ENCODE results near the gene CLIC5.

The CLIC5 gene

DNA sequence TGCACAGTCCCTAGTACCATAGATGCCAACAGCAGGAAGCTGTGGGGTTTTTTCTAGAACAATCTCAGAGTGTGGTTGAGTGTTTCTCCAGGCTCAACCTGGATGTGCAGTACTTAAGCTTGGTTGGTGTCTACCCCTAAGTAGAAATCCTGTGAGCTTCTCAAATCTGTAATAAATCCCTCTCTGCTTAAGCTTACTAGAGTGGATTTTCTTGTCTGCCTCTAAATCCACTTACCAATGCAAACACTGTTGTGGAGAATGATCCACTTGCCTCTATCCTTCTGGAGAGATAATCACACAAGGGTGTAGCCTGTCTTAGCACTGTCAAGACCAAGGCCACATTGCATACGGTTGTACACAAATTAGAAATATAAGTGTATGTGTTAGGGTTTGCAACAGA, 43.3 kb upstream of the CLIC5 start:
- Histone ChIP-seq H3K27ac (no peak overlapping the region), H3K4me1 (peaks cover 0 to 8% (median 0%) of the 10 kb centered on the region in 4 donors), H3K36me3 (no peaks in the 10 kb centered on the region), H3K9me3 (peaks cover 0 to 6% (median 0%) of the 10 kb centered on the region in 3 donors), H3K4me3 (no peak overlapping the region), H3K27me3 (no peaks in the 10 kb centered on the region)
- DNase-seq: no peak
- no peak for TF ChIP-seq CTCF (IDR thresholded peaks at IDR 0.05)
- intact Hi-C loops (cut with DNase I; ENCODE audit: low total_unique reads): no loop called here

DNA sequence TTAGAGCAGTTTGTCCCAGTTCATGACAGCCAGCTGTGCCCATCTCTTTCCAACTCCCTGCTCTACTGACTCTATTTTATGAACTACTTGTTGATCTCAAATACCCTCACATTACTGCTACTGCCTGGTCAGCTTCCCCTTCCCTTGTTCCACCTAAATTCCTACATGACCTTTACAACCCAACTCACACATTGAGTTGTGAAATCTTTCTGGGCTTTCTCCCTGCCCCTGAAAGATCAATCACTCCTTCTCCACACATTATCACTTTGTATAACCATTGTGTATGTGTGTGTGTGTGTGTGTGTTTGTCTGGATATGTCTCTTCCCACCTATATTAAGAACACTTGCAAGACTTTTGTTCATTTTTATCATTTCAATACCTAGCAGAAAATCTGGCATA, 42.1 kb upstream of the CLIC5 start:
- Histone ChIP-seq H3K4me3 (no peak overlapping the region), H3K36me3 (no peaks in the 10 kb centered on the region), H3K27me3 (no peaks in the 10 kb centered on the region), H3K9me3 (no peaks in the 10 kb centered on the region), H3K27ac (no peak overlapping the region), H3K4me1 (peaks cover 0 to 20% (median 0%) of the 10 kb centered on the region in 4 donors)
- no peak for TF ChIP-seq CTCF (IDR thresholded peaks at IDR 0.05)
- intact Hi-C loops (cut with DNase I; ENCODE audit: low total_unique reads): no loop called here
- DNase-seq: no peak

DNA sequence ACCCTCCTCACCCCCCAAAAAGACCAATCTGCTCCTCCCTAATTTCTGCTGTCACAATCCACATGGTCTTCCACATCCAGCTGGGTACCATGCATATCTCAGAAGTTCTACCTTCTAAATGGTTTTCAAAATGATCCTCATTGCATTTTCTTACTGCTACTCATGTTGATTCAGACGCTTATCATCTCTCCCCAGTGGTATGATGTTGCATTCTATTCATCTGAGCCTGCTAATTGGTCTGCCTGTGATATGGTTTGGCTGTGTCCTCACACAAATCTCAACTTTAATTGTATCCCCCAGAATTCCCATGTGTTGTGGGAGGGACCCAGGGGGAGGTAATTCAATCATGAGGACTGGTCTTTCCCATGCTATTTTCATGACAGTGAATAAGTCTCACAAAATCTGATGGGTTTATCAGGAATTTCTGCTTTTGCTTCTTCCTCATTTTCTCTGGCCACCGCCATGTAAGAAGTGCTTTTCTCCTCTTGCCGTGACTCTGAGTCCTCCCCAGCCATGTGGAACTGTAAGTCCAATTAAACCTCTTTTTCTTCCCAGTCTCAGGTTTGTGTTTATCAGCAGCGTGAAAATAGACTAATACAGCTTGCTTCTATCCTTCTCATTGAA, 41.4 kb upstream of the CLIC5 start:
- intact Hi-C loops (cut with DNase I; ENCODE audit: low total_unique reads): no loop called here
- H3K27ac ChIP-seq: no peak overlapping the region
- H3K4me1 ChIP-seq: peaks cover 0 to 27% (median 0%) of the 10 kb centered on the region in 4 donors
- no peaks in the 10 kb centered on the region for H3K9me3 ChIP-seq
- DNase-seq: no peak
- no peak for TF ChIP-seq CTCF (IDR thresholded peaks at IDR 0.05)
- no peaks in the 10 kb centered on the region for H3K36me3 ChIP-seq
- H3K4me3 ChIP-seq: no peak overlapping the region
- no peaks in the 10 kb centered on the region for H3K27me3 ChIP-seq

DNA sequence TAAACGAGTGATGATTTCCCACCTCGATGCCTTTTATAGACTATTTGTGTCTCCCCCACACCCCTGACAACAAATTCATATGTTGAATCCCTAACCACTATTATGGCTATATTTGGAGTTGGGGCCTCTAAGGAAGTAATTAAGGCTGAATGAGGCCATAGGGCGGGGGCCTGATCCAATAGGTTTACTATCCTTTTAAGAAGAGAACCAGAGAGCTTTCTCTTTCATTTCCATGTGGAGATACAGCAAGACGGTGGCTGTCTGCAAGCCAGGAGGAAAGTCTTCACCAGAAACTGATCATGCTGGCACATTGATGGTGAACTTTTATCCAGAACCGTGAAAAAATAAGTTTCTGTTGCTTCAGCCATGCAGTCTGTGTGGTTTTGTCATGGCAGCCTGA, 38.9 kb upstream of the CLIC5 start:
- intact Hi-C loops (cut with DNase I; ENCODE audit: low total_unique reads): no loop called here
- DNase-seq: no peak
- Histone ChIP-seq H3K27me3 (no peaks in the 10 kb centered on the region), H3K36me3 (no peaks in the 10 kb centered on the region), H3K4me1 (peaks cover 0 to 29% (median 0%) of the 10 kb centered on the region in 4 donors), H3K4me3 (no peak overlapping the region), H3K9me3 (no peaks in the 10 kb centered on the region), H3K27ac (peak overlapping the region; percentile 14 to 52)
- TF ChIP-seq CTCF (IDR thresholded peaks at IDR 0.05): no peak

DNA sequence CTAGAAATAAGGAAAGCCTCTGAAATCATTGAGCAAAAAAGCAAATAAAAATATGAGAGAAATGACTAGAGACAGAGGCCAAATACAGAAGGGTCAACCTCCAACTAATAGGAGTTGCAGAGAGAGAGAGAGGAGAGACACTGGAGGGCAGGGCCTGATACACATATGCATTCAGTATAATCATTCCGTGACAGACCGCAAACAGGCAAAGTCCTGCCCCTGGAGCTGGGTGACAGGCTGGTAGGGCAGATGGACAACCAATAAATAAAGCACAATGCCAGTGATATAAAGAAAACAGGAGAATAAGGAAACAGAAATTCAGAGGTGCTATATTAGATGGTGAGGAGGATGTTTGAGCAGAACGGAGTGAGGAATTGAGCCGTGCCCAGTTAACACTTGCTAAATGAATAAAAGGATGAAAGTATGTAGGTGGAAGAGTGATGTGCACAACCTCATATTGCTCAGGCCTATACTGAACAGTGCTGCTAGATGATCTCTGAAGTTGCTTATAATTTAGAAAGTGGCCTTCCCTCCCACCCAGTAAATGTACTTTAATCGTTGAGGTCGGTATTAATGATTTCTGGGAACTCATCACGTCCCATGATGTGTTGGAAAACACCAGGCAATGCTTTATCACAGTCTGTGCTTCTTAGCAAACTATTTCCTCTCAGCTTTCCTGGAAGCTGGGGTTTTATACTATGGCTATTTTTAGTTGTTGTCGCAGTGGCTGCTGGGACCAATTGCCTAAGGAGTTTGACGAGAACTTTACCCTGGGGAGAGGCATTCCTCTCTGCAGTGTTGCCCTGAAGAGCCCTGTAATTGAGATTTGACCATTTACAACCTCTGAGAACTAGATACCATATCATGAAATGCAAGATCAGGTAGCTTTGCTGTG, 37.6 kb upstream of the CLIC5 start:
- Histone ChIP-seq H3K27ac (peak overlapping the region; percentile 44 to 52), H3K27me3 (no peaks in the 10 kb centered on the region)
- peak in 1 of 2 donors; percentile 27 for DNase-seq

More for the DNA sequence above, 37.6 kb upstream of the CLIC5 start:
- H3K4me3 ChIP-seq: no peak overlapping the region
- H3K9me3 ChIP-seq: no peaks in the 10 kb centered on the region
- TF ChIP-seq CTCF (IDR thresholded peaks at IDR 0.05): no peak
- intact Hi-C loops (cut with DNase I; ENCODE audit: low total_unique reads): no loop called here
- no peaks in the 10 kb centered on the region for H3K36me3 ChIP-seq
- H3K4me1 ChIP-seq: peaks cover 0 to 29% (median 0%) of the 10 kb centered on the region in 4 donors

All from tibial artery (tissue), 4 donors.